Adrenal gland (tissue), 5 donors: ENCODE measurements around the gene SLC24A3.

ENCODE experiments used
- POLR2A ChIP-seq, 2 donors: fragments of 450-650 bp; IDR thresholded peaks; one replicate each; pipeline ENCODE4 v1.6.1; 2017; ENCODE audit warnings: antibody characterized with exemption in 2 of 2, mild to moderate bottlenecking in 2 of 2, moderate library complexity in 1 of 2
- TF ChIP-seq, protein P1 (sequence below), 6 experiments: fragments of 450-650 bp in 4 of 6; fragments of 200-600 bp in 2 of 6; sonication (generic) in 1 of 6; IDR thresholded peaks; 1 replicate in 5 of 6; 2 replicates in 1 of 6; pipeline versions ENCODE4 v1.5.1 to v1.8.0; 2016 to 2021; ENCODE audit warnings: antibody characterized with exemption in 6 of 6, mild to moderate bottlenecking in 2 of 6, moderate library complexity in 1 of 6
- donor health status: DM: no; HTN: no; CAD: no.

DNA sequence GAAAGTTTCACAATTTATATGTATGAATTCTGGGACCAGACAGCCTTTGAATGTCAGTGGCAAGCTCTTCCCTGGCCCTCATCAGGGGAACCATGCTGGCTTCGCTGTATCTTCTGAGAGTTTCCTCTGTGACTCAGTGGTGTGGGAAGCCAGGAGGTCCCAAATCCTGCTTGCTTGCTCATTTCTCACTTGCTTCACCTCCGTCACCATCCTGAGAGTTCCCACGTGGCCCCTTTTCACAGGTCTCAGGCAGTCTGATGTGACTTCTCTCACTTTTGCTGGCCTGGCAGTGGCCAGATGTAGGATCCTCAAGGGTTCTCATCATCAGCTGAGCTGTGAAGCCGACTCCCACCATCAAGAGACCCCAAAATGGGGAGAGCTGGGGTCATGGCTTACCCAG, 517.2 kb downstream of the SLC24A3 start:
- TF ChIP-seq, protein P1, sequence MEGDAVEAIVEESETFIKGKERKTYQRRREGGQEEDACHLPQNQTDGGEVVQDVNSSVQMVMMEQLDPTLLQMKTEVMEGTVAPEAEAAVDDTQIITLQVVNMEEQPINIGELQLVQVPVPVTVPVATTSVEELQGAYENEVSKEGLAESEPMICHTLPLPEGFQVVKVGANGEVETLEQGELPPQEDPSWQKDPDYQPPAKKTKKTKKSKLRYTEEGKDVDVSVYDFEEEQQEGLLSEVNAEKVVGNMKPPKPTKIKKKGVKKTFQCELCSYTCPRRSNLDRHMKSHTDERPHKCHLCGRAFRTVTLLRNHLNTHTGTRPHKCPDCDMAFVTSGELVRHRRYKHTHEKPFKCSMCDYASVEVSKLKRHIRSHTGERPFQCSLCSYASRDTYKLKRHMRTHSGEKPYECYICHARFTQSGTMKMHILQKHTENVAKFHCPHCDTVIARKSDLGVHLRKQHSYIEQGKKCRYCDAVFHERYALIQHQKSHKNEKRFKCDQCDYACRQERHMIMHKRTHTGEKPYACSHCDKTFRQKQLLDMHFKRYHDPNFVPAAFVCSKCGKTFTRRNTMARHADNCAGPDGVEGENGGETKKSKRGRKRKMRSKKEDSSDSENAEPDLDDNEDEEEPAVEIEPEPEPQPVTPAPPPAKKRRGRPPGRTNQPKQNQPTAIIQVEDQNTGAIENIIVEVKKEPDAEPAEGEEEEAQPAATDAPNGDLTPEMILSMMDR (IDR thresholded peaks at IDR 0.05): no peak
- TF ChIP-seq POLR2A (IDR thresholded peaks at IDR 0.05): no peak
